ENCODE results near the gene SLC5A6.

SLC5A6 gene

DNA sequence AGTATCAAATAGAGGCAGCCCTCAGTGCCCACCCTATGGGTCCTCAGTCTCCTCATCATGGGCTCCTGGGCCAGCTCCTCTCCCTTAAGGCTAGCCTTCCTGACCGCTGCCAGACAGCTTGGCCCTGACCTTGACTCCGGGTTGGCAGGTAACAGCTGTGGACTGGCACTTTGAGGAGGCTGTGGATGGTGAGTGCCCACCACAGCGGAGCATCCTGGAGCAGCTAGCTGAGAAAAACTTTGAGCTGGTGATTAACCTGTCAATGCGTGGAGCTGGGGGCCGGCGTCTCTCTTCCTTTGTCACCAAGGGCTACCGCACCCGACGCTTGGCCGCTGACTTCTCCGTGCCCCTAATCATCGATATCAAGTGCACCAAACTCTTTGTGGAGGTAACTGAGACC is 24.1 kb upstream of the SLC5A6 start:
- DNase-seq, result no peak

DNA sequence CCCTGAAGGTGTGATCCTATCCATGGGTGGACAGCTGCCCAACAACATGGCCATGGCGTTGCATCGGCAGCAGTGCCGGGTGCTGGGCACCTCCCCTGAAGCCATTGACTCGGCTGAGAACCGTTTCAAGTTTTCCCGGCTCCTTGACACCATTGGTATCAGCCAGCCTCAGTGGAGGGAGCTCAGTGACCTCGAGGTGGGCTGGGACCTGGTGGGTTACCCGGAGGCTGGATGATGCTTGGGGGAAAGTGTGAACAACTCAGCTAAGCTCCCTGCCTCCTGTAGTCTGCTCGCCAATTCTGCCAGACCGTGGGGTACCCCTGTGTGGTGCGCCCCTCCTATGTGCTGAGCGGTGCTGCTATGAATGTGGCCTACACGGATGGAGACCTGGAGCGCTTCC is 21.3 kb upstream of the SLC5A6 start:
- DNase-seq, result no peak

DNA sequence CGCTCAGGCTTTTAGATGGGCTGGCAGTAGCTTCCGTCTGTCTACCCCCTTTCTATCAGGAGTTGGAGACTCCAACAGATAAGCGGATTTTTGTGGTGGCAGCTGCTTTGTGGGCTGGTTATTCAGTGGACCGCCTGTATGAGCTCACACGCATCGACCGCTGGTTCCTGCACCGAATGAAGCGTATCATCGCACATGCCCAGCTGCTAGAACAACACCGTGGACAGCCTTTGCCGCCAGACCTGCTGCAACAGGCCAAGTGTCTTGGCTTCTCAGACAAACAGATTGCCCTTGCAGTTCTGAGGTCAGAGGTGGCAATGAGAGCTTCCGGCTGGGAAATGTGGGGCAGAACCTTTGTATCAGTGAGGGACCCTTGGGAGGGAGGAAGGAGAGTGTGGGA is 19.9 kb upstream of the SLC5A6 start:
- no peak for DNase-seq

- no peak for DNase-seq
These were observed 15.4 kb upstream of the SLC5A6 start for GRCh38 chr2:27227501-27227900.

GRCh38 chr2:27225526-27225925 is 13.5 kb upstream of the SLC5A6 start:
- no peak for DNase-seq

DNA sequence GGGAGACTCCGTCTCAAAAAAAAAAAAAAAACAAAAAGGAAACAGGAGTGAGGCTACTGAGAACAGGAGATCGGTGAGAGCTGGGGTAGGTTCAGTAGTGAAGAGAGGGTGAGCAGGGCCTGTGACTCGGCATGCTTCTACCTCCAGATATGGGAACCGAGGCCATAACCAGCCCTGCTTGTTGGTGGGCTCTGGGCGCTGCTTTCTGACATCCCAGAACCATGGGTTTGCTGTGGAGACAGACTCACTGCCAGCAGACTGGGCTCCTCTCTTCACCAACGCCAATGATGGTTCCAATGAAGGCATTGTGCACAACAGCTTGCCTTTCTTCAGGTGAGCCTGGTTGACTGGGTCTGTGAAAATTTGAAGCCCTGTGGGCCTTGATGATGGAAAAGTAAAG is 11.3 kb upstream of the SLC5A6 start:
- no peak for DNase-seq

DNA sequence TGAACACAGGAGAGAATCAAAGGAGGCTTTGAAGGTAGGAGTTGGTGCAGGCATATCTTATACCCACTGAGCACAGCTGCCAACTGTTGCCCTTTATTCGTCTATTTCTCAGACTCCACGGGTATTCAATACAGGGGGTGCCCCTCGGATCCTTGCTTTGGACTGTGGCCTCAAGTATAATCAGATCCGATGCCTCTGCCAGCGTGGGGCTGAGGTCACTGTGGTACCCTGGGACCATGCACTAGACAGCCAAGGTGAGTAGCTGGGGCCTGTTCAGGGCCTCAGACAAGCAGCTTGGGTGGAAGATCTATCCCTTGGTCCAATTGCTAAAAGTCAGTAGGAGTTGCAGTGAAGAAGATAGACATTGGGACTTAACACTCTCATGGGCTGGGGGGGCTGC is 10.3 kb upstream of the SLC5A6 start:
- DNase-seq, result no peak

DNA sequence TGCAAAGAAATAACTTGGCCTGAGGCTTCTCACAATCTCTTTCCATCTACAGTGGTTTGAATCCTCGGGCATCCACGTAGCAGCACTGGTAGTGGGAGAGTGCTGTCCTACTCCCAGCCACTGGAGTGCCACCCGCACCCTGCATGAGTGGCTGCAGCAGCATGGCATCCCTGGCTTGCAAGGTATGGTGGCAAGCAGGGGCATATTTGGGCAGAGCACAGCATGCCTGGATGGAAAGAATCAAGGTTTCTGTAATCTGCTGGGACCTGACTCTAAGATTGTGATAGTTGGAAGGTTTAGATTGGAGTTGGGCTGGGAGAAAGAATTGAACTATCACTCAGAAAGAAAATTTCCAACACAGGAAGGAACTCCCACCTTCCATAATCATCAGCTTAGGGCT is 9.1 kb upstream of the SLC5A6 start:
- no peak for DNase-seq

DNA sequence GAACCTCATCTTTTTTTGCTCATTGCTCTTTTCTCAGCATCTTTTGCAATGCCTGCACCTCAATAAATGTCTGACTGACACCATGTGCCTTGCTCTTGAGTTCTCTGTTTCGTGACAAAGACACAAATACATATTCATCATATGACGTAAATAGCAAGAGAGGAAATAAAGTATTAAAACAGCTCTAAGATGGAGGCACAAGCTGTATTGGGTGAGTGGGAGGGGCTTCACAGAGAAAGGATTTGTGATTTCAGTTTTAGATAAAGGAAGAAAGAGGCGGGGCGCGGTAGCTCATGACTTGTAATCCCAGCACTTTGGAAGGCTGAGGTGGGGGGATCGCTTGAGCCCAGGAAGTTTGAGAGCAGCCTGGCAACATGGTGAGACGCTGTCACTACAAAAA is 8.0 kb upstream of the SLC5A6 start:
- no peak for DNase-seq

GRCh38 chr2:27219091-27219490 is 7.0 kb upstream of the SLC5A6 start:
- DNase-seq, result no peak

- DNase-seq, result no peak
These were observed 6.5 kb upstream of the SLC5A6 start for GRCh38 chr2:27218614-27219013.

GRCh38 chr2:27217173-27218121 is 5.4 kb upstream of the SLC5A6 start, which contains the start of gene CAD:
CAD (plus strand) TSS chr2:27217369; CDS start chr2:27217552, 183 bp downstream.
- peak; percentile 71 to 89 for DNase-seq

GRCh38 chr2:27216416-27217137 is 4.5 kb upstream of the SLC5A6 start:
- no peak for DNase-seq

DNA sequence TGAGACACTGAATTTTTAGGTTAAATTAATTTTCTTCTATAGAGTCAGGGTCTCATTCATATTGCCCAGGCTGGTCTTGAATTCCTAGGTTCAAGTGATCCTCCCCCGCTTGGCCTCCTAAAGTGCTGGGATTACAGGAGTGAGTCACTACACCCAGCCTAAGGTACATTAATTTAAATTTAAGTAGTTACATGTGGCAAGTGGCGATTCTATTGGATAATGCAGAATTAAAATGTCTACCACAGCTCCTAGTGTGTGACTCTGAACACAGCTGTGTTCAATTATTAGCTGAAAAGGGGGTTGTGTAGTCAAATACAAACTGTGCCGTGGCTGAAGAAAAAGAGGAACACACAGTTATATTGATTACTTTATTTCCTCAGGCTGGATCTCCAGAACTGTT is 2.9 kb upstream of the SLC5A6 start:
- no peak for DNase-seq

GRCh38 chr2:27212626-27213471 is 781 bp upstream of the SLC5A6 start:
- peak in 1 of 2 experiments; percentile 79 for DNase-seq

DNA sequence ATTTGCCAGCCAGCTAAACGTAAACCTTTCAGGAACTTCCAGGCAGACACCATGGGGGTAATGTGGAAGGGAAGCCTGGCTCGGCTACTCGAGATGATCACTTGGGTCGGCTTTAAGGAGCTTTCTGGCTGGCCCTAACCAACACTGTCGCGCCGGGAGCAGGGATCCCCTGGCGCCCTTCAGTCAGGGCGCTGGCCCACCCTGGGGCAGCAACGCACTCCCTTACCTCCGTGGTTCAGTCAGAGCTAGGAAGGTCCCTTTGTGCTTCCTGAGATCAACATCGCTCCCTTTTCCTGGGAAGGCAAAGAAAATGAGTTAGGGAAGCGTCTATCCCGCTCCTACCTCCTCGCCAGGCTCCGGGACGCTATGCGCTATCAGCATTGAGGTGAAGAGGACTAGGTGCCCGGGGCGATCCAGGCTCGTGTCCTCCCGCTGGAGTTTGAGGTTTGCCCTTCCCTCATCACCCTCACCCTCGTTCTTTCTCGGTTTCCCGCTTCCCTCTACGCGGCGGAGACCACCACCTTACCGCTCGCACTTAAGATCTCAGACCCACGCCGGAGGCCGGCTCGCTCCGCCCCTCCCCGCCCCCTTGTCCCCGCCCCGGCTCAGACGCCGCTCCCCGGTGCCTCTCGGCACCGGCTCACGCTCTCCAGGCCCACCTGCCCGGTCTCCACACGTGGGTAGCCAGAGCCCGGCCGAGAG is 676 bp downstream of the SLC5A6 start:
- no peak for DNase-seq

DNA sequence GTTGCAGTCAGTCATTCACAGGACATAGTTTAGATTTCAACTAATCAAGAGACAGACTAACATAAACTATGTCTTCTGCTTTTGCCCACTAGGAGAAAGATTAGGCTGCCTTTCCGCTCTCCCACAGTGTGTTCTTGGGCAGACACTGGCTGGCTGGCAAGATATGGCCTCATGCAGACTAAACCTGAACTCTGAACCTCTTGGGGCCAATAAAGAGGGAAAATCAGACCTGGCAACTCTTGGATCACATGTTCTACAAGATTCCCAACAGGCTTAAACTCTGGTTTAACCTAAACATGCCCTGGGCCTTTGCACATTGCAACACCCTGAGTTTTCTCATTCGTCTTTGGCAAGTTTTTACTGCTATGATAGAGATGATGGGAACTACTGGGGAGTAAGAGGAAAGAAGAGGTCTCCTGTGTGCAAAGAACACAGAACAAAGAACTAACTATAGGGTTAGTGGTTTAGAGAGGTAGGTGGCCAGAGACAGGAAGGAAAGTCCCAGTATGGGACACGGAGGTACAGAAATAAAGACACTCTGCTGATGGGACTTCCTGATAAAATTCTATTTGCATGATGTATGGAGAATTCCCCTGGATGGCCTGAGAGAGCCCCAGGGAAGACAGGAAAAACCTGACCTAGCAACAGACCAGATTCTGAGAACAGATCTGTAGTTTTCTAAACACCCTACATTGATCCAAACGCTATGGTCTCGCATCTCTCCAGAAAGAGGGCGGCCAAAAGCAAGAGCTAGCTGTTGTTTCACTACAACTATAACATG is 2.3 kb downstream of the SLC5A6 start:
- no peak for DNase-seq

DNA sequence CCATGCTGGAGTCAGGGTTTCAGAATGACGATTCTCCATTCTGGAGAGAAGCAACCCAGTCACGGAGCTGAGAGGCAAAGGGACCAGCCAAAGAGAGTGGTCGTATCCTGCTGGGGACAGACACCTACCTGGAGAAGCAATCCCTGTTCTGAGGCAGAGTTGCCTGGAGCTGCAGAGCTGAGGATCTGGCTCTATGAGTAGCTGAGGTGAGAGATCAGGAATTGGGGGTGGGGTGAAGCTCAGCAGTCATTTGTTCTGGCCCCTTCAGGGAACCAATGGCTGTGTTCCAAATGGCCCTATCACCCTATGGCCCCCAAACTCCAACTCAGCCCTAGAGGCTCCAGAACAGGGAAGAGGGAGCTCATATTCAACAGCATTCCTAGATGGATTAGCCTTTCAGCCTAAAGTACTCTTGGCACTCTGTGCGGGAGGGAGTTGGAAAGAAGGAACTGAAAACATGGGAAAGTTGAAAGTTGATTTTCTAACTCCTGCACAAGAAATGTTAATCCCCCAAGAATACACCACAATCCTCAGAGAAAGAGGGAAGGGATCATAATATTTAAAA is 3.5 kb downstream of the SLC5A6 start:
- DNase-seq, result no peak

- DNase-seq, result no peak
These were observed 5.7 kb downstream of the SLC5A6 start for GRCh38 chr2:27206346-27206745.

GRCh38 chr2:27205206-27205605 is 6.9 kb downstream of the SLC5A6 start:
- DNase-seq, result no peak

- DNase-seq, result no peak
These were observed 7.5 kb downstream of the SLC5A6 start for GRCh38 chr2:27204566-27204965.
